ENCODE results near the gene DNAL4. TPM values are rescaled to one million over a fixed set of nuclear protein-coding genes. Genes with fewer than 3 reads are reported as not detected.

The DNAL4 gene
- total RNA-seq, 4 donors from 2014 or later = 21.8 to 27.7 (median 27.6) TPM

DNA sequence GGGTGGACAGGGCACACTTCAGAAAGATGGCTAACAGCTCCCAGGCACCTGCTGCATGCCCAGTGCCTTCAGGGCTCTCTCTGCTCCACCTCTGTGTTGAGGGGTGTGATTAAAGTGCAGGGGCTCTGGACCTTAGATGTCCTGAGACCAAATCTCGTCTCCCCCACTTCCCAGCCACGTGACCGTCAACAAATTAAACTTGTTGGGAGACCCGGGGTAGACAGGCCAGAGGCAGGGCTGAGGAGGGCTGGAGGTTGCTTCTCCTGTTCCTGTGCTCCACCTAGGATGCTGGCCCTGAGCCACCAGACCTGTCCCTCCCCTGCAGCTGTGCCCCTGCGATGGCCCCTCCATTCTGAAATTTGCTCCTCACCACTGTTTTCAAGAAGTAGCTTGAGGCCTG lies 32.9 kb upstream of the DNAL4 start:
- Histone ChIP-seq H3K4me3 (no peak overlapping the region), H3K36me3 (no peaks in the 10 kb centered on the region), H3K27ac (no peak overlapping the region), H3K9me3 (no peaks in the 10 kb centered on the region), H3K4me1 (no peaks in the 10 kb centered on the region), H3K27me3 (no peaks in the 10 kb centered on the region)
- no peak for TF ChIP-seq EP300 (IDR thresholded peaks at IDR 0.05)
- TF ChIP-seq POLR2A (IDR thresholded peaks at IDR 0.05) = no peak
- TF ChIP-seq, protein P1, sequence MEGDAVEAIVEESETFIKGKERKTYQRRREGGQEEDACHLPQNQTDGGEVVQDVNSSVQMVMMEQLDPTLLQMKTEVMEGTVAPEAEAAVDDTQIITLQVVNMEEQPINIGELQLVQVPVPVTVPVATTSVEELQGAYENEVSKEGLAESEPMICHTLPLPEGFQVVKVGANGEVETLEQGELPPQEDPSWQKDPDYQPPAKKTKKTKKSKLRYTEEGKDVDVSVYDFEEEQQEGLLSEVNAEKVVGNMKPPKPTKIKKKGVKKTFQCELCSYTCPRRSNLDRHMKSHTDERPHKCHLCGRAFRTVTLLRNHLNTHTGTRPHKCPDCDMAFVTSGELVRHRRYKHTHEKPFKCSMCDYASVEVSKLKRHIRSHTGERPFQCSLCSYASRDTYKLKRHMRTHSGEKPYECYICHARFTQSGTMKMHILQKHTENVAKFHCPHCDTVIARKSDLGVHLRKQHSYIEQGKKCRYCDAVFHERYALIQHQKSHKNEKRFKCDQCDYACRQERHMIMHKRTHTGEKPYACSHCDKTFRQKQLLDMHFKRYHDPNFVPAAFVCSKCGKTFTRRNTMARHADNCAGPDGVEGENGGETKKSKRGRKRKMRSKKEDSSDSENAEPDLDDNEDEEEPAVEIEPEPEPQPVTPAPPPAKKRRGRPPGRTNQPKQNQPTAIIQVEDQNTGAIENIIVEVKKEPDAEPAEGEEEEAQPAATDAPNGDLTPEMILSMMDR (IDR thresholded peaks at IDR 0.05) = no peak
- TF ChIP-seq POLR2AphosphoS5 (IDR thresholded peaks at IDR 0.05) = no peak
- no peak for DNase-seq (ENCODE audit: low spot score in 2 of 2)
- WGBS = 81% methylated on average over 5 of the region's 5 CpGs

DNA sequence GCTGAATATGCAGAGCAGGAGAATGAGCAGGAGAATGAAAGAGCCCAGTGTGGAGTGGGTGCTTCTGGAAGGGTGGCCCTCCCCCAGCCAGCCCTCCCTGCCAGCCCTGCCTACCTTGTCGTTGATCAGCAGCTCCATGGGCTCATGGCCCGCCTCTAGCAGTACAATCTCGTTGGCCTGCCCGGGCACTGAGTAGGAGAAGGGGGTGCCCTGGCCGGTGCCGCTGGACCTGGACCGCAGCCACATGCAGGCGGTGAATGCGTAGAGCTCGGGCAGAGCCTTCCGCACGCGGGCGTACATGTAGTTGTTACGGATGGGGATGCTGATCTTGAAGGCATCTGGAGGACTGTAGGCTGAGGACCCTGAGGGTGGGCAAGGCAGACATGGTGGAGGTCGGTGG lies 32.4 kb upstream of the DNAL4 start:
- Histone ChIP-seq H3K27me3 (no peaks in the 10 kb centered on the region), H3K36me3 (no peaks in the 10 kb centered on the region), H3K27ac (no peak overlapping the region), H3K4me3 (no peak overlapping the region), H3K4me1 (no peaks in the 10 kb centered on the region), H3K9me3 (no peaks in the 10 kb centered on the region)
- no peak for TF ChIP-seq POLR2A (IDR thresholded peaks at IDR 0.05)
- TF ChIP-seq EP300 (IDR thresholded peaks at IDR 0.05) = no peak
- TF ChIP-seq, protein P1 (IDR thresholded peaks at IDR 0.05) = no peak
- no peak for TF ChIP-seq POLR2AphosphoS5 (IDR thresholded peaks at IDR 0.05)
- no peak for DNase-seq (ENCODE audit: low spot score in 2 of 2)
- WGBS = 90% methylated on average over 13 of the region's 16 CpGs

DNA sequence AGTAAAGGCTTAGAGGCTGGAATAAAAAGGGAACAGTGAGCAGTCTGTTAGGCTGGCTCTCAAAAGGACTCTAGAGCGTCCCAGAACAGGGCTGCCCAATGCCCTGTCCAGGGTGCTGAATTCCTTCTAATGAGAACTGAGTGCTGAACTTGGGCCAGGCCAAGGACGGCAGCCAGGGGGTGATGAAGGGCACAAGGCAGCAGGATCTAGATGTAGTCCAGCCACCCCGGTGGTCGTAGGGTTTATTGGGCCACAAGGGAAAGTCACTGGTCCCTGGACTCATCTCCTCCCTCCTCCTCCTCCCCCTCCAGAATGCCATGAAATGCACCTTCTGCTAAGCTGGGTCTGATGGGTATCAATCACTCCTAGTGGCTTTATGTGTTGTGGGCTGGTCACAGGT lies 30.6 kb upstream of the DNAL4 start:
- no peaks in the 10 kb centered on the region for H3K27me3 ChIP-seq

DNA sequence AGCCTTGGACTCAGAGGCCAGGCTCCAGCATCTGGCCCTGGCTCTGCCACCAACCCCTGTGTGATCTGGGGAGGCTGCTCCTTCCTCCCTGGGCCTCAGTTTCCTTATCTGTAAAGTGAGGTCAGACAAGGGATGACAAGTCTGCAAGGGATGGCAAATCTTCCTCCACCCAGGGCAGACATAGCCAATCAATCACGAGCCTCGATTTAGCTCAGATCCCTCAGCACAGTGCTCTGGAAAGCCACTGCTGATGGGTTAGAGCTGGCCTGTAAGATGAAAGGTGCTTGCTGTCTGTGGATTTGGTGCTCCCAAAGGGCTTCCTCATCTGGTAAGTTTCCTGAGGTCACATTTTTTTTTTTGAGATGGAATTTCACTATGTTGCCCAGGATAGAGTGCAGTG lies 29.7 kb upstream of the DNAL4 start:
- Histone ChIP-seq H3K27me3 (peaks cover 6% of the 10 kb centered on the region), H3K36me3 (no peaks in the 10 kb centered on the region), H3K27ac (no peak overlapping the region), H3K4me1 (no peaks in the 10 kb centered on the region), H3K4me3 (no peak overlapping the region), H3K9me3 (no peaks in the 10 kb centered on the region)
- no peak for DNase-seq (ENCODE audit: low spot score in 2 of 2)
- WGBS = 100% methylated on average over 2 of the region's 2 CpGs
- TF ChIP-seq, protein P1 (IDR thresholded peaks at IDR 0.05) = no peak
- no peak for TF ChIP-seq POLR2AphosphoS5 (IDR thresholded peaks at IDR 0.05)
- no peak for TF ChIP-seq POLR2A (IDR thresholded peaks at IDR 0.05)
- no peak for TF ChIP-seq EP300 (IDR thresholded peaks at IDR 0.05)

More for the DNA sequence above, 30.6 kb upstream of the DNAL4 start:
- Histone ChIP-seq H3K9me3 (no peaks in the 10 kb centered on the region), H3K4me3 (no peak overlapping the region), H3K4me1 (no peaks in the 10 kb centered on the region), H3K36me3 (no peaks in the 10 kb centered on the region), H3K27ac (no peak overlapping the region)
- WGBS = 4% methylated on average over 4 of the region's 4 CpGs
- no peak for DNase-seq (ENCODE audit: low spot score in 2 of 2)
- TF ChIP-seq EP300 (IDR thresholded peaks at IDR 0.05) = no peak
- TF ChIP-seq, protein P1 (IDR thresholded peaks at IDR 0.05) = peak in 1 of 2 donors; percentile 27

DNA sequence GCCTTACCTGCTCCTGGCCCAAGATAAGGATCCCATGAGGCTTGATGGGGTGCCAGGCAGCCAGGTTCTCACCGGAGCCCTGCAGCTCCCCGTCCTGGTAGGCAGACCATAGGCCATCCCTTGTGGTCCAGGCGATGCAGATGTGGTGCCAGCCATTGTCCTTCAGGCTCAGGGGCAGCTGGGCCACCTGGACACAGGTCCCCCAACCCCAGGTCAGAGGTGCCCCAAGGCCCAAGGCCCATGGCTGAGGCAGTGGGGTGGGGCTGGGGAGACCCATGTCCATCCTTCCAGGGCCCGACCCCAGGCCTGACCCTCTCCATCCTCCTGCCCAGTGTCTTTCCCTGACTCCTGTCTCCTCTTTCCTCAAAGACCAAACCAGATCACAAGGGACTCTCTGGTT lies 29.1 kb upstream of the DNAL4 start:
- Histone ChIP-seq H3K9me3 (no peaks in the 10 kb centered on the region), H3K27ac (no peak overlapping the region), H3K4me3 (no peak overlapping the region), H3K27me3 (peaks cover 9% of the 10 kb centered on the region), H3K36me3 (no peaks in the 10 kb centered on the region), H3K4me1 (no peaks in the 10 kb centered on the region)
- 92% methylated on average over 4 of the region's 4 CpGs for WGBS
- DNase-seq (ENCODE audit: low spot score in 2 of 2) = no peak
- no peak for TF ChIP-seq POLR2A (IDR thresholded peaks at IDR 0.05)
- no peak for TF ChIP-seq EP300 (IDR thresholded peaks at IDR 0.05)
- TF ChIP-seq, protein P1 (IDR thresholded peaks at IDR 0.05) = no peak
